Measurements from ENCODE around the gene OR52K2. TPM values are rescaled to one million over a fixed set of nuclear protein-coding genes. Genes with fewer than 3 reads are reported as not detected.
"Not testable (repeated sequence)": the region's sequence is repeated elsewhere in the genome, so short reads cannot be mapped to it uniquely, and the experiment has no call there.

Gene OR52K2
- total and polyA plus RNA-seq, 2 experiments from 2014 or later, result not detected

DNA sequence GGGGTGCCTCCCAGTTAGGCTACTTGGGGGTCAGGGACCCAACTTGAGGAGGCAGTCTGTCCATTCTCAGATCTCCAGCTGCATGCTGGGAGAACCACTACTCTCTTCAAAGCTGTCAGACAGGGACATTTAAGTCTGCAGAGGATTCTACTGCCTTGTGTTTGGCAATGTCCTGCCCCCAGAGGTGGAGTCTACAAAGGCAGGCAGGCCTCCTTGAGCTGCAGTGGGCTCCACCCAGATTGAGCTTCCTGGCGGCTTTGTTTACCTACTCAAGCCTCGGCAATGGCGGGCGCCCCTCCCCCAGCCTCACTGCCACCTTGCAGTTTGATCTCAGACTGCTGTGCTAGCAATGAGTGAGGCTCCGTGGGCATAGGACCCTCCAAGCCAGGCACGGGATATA, 42.9 kb upstream of the OR52K2 start:
- ATAC-seq; H3K79me2 ChIP-seq (replicated peaks; ENCODE audit: insufficient read depth); H3K4me1 ChIP-seq (ENCODE audit: insufficient read depth); H3K27me3 ChIP-seq (ENCODE audit: insufficient read depth); H3K4me2 ChIP-seq; H3K4me3 Mint-ChIP-seq; H3K36me3 ChIP-seq (ENCODE audit: insufficient read depth); H3K4me3 ChIP-seq; H3K27ac ChIP-seq (ENCODE audit: low read depth); H3K27ac Mint-ChIP-seq; H3K27me3 Mint-ChIP-seq (ENCODE audit: insufficient read depth, low read depth, poor library complexity); H3F3A ChIP-seq (replicated peaks; ENCODE audit: low read depth); H3K9me2 ChIP-seq (ENCODE audit: insufficient read depth); H2AFZ ChIP-seq; H3K36me3 Mint-ChIP-seq (ENCODE audit: low read depth); DNase-seq (ENCODE audit: low spot score); H3K4me1 Mint-ChIP-seq; H4K20me1 ChIP-seq (replicated peaks; ENCODE audit: insufficient read depth): not testable (repeated sequence)
- H3K9me3 Mint-ChIP-seq, result peaks cover 59% of the 10 kb centered on the region

GRCh38 chr11:4416306-4416705, 32.8 kb upstream of the OR52K2 start:
- Histone ChIP-seq H2AFZ (no peak overlapping the region), H3K27ac (ENCODE audit: low read depth) (no peak overlapping the region), H3F3A (replicated peaks; ENCODE audit: low read depth) (no peaks in the 10 kb centered on the region), H3K79me2 (replicated peaks; ENCODE audit: insufficient read depth) (no peaks in the 10 kb centered on the region), H3K27me3 (ENCODE audit: insufficient read depth) (no peaks in the 10 kb centered on the region), H4K20me1 (replicated peaks; ENCODE audit: insufficient read depth) (no peaks in the 10 kb centered on the region), H3K4me3 (no peak overlapping the region), H3K4me2 (no peak overlapping the region), H3K4me1 (ENCODE audit: insufficient read depth) (no peaks in the 10 kb centered on the region), H3K9me2 (ENCODE audit: insufficient read depth) (no peaks in the 10 kb centered on the region; the same call in 1 of the 2 replicates), H3K36me3 (ENCODE audit: insufficient read depth) (no peaks in the 10 kb centered on the region)
- H3K27ac Mint-ChIP-seq, result no peak overlapping the region
- ATAC-seq (no peak), DNase-seq (ENCODE audit: low spot score) (no peak)
- H3K27me3 Mint-ChIP-seq (ENCODE audit: insufficient read depth, low read depth, poor library complexity), result no peaks in the 10 kb centered on the region
- H3K4me3 Mint-ChIP-seq, result no peak overlapping the region; the same call in 2 of the 3 replicates
- H3K36me3 Mint-ChIP-seq (ENCODE audit: low read depth), result no peaks in the 10 kb centered on the region
- no peaks in the 10 kb centered on the region for H3K4me1 Mint-ChIP-seq
- H3K9me3 Mint-ChIP-seq, result no peaks in the 10 kb centered on the region
- TF ChIP-seq STAT1 (IDR thresholded peaks at IDR 0.05; ENCODE audit: unreplicated experiment) (no peak), POLR2AphosphoS5 (IDR thresholded peaks at IDR 0.05; ENCODE audit: low read depth) (no peak), ZNF331 (CRISPR knock-in tag; IDR thresholded peaks at IDR 0.05; ENCODE audit: low read depth) (no peak), EZH2phosphoT487 (IDR thresholded peaks at IDR 0.05; ENCODE audit: unreplicated experiment) (no peak), JUNB (IDR thresholded peaks at IDR 0.05; ENCODE audit: unreplicated experiment) (no peak), NANOG (IDR thresholded peaks at IDR 0.05; ENCODE audit: borderline replicate concordance) (no peak), ZNF114 (CRISPR knock-in tag; IDR thresholded peaks at IDR 0.05) (no peak), CTCF (conservative IDR thresholded peaks at IDR 0.05; ENCODE audit: low read depth in 2 of 2) (no peak)
- TF ChIP-seq, protein P1, sequence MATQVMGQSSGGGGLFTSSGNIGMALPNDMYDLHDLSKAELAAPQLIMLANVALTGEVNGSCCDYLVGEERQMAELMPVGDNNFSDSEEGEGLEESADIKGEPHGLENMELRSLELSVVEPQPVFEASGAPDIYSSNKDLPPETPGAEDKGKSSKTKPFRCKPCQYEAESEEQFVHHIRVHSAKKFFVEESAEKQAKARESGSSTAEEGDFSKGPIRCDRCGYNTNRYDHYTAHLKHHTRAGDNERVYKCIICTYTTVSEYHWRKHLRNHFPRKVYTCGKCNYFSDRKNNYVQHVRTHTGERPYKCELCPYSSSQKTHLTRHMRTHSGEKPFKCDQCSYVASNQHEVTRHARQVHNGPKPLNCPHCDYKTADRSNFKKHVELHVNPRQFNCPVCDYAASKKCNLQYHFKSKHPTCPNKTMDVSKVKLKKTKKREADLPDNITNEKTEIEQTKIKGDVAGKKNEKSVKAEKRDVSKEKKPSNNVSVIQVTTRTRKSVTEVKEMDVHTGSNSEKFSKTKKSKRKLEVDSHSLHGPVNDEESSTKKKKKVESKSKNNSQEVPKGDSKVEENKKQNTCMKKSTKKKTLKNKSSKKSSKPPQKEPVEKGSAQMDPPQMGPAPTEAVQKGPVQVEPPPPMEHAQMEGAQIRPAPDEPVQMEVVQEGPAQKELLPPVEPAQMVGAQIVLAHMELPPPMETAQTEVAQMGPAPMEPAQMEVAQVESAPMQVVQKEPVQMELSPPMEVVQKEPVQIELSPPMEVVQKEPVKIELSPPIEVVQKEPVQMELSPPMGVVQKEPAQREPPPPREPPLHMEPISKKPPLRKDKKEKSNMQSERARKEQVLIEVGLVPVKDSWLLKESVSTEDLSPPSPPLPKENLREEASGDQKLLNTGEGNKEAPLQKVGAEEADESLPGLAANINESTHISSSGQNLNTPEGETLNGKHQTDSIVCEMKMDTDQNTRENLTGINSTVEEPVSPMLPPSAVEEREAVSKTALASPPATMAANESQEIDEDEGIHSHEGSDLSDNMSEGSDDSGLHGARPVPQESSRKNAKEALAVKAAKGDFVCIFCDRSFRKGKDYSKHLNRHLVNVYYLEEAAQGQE (IDR thresholded peaks at IDR 0.05; ENCODE audit: unreplicated experiment), result no peak
- TF ChIP-seq, protein P2, sequence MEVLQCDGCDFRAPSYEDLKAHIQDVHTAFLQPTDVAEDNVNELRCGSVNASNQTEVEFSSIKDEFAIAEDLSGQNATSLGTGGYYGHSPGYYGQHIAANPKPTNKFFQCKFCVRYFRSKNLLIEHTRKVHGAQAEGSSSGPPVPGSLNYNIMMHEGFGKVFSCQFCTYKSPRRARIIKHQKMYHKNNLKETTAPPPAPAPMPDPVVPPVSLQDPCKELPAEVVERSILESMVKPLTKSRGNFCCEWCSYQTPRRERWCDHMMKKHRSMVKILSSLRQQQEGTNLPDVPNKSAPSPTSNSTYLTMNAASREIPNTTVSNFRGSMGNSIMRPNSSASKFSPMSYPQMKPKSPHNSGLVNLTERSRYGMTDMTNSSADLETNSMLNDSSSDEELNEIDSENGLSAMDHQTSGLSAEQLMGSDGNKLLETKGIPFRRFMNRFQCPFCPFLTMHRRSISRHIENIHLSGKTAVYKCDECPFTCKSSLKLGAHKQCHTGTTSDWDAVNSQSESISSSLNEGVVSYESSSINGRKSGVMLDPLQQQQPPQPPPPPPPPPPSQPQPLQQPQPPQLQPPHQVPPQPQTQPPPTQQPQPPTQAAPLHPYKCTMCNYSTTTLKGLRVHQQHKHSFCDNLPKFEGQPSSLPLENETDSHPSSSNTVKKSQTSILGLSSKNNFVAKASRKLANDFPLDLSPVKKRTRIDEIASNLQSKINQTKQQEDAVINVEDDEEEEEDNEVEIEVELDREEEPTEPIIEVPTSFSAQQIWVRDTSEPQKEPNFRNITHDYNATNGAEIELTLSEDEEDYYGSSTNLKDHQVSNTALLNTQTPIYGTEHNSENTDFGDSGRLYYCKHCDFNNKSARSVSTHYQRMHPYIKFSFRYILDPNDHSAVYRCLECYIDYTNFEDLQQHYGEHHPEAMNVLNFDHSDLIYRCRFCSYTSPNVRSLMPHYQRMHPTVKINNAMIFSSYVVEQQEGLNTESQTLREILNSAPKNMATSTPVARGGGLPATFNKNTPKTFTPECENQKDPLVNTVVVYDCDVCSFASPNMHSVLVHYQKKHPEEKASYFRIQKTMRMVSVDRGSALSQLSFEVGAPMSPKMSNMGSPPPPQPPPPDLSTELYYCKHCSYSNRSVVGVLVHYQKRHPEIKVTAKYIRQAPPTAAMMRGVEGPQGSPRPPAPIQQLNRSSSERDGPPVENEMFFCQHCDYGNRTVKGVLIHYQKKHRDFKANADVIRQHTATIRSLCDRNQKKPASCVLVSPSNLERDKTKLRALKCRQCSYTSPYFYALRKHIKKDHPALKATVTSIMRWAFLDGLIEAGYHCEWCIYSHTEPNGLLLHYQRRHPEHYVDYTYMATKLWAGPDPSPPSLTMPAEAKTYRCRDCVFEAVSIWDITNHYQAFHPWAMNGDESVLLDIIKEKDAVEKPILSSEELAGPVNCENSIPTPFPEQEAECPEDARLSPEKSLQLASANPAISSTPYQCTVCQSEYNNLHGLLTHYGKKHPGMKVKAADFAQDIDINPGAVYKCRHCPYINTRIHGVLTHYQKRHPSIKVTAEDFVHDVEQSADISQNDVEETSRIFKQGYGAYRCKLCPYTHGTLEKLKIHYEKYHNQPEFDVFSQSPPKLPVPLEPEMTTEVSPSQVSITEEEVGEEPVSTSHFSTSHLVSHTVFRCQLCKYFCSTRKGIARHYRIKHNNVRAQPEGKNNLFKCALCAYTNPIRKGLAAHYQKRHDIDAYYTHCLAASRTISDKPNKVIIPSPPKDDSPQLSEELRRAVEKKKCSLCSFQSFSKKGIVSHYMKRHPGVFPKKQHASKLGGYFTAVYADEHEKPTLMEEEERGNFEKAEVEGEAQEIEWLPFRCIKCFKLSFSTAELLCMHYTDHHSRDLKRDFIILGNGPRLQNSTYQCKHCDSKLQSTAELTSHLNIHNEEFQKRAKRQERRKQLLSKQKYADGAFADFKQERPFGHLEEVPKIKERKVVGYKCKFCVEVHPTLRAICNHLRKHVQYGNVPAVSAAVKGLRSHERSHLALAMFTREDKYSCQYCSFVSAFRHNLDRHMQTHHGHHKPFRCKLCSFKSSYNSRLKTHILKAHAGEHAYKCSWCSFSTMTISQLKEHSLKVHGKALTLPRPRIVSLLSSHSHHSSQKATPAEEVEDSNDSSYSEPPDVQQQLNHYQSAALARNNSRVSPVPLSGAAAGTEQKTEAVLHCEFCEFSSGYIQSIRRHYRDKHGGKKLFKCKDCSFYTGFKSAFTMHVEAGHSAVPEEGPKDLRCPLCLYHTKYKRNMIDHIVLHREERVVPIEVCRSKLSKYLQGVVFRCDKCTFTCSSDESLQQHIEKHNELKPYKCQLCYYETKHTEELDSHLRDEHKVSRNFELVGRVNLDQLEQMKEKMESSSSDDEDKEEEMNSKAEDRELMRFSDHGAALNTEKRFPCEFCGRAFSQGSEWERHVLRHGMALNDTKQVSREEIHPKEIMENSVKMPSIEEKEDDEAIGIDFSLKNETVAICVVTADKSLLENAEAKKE (CRISPR knock-in tag; IDR thresholded peaks at IDR 0.05), result no peak
- TF ChIP-seq, protein P3, sequence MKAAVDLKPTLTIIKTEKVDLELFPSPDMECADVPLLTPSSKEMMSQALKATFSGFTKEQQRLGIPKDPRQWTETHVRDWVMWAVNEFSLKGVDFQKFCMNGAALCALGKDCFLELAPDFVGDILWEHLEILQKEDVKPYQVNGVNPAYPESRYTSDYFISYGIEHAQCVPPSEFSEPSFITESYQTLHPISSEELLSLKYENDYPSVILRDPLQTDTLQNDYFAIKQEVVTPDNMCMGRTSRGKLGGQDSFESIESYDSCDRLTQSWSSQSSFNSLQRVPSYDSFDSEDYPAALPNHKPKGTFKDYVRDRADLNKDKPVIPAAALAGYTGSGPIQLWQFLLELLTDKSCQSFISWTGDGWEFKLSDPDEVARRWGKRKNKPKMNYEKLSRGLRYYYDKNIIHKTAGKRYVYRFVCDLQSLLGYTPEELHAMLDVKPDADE (IDR thresholded peaks at IDR 0.05), result no peak

Data from GM23338 (cell line).